ENCODE results near the gene ZNF789. TPM values are rescaled to one million over a fixed set of nuclear protein-coding genes. Genes with fewer than 3 reads are reported as not detected.

Gene ZNF789
- total RNA-seq, 1 donor from 2014 or later: 20.8 TPM

GRCh38 chr7:99457050-99457649, 15.5 kb upstream of the ZNF789 start:
- no peak for DNase-seq (ENCODE audit: low spot score in 2 of 2)

GRCh38 chr7:99457650-99458493, 14.8 kb upstream of the ZNF789 start:
- DNase-seq (ENCODE audit: low spot score in 2 of 2) (no peak), FAIRE-seq (no peak)

More at GRCh38 chr7:99457050-99457649, 15.5 kb upstream of the ZNF789 start:
- FAIRE-seq: no peak

DNA sequence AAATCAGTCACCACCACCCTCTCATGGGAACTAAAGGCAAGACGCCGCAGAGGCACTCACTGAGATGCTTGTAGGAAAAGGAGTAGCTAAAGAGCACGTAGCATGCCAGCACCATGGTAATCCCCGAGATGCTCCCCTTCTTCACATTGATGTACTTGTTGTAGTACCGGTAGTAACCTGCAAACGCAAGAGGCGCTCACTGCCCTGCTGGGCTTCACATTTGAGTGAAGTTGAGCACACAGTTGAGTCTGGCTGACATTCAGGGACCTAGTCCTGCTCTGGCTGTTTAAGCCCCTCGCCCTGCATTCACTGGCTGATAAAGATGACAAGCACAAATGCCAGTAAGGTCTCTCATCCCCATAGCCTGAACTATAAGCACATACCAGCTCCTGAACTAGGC, 13.6 kb upstream of the ZNF789 start:
- DNase-seq (ENCODE audit: low spot score in 2 of 2): no peak

GRCh38 chr7:99460651-99461050, 12.0 kb upstream of the ZNF789 start:
- no peak for DNase-seq (ENCODE audit: low spot score in 2 of 2)
- FAIRE-seq: no peak

More for the DNA sequence above, 13.6 kb upstream of the ZNF789 start:
- FAIRE-seq: no peak

- FAIRE-seq (no peak), DNase-seq (ENCODE audit: low spot score in 2 of 2) (no peak)
Measured at GRCh38 chr7:99461221-99461620, 11.5 kb upstream of the ZNF789 start.

DNA sequence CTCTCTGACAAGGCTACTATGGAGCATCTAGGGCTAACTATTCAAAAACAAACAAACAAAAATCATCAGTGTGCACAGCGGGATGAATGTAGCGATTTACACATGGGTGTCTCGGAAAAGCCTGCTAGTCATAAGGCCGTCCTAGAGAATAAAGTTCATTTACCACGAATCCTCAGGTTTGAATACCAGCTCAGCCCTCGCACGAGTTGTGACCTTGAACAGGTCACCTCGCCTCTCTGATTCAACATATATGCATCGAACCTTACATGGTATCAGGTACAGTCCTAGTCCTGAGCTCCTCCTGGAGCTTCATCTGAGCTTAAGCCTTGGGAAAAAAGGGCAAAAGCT, 7.3 kb upstream of the ZNF789 start:
- FAIRE-seq (no peak), DNase-seq (ENCODE audit: low spot score in 2 of 2) (no peak)

GRCh38 chr7:99468336-99468918, 4.3 kb upstream of the ZNF789 start:
- DNase-seq (ENCODE audit: low spot score in 2 of 2) (no peak), FAIRE-seq (no peak)

DNA sequence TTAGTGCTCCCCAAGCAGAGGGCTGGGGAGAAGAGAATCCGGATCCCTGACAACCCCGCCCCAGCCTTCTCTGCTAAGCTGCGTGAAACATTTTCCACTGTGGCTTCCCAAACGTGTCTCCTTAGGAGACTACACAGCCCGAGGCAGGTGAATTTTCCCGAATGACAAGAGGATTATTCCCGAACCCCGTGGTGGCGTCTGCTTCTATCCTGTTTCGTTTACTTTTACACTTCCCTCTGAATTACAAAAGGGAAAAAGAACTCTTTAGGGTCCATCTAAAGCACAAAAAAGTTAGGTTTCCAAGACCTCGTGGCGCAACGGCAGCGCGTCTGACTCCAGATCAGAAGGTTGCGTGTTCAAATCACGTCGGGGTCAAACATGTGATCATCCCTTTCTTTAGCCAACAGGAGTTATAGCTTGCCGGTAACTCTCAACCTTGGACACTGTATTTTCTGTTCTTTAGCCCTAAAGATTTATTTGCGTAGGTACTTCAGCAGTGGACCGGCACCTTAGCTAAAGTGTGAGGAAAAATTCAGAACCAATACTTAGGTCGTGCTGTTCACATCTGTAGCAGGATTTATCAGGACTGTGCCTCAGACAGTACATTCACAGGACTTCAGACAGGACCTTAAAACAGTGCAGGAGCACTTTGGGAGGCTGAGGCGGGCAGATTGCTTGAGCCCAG, 3.2 kb upstream of the ZNF789 start:
- no peak for FAIRE-seq

DNA sequence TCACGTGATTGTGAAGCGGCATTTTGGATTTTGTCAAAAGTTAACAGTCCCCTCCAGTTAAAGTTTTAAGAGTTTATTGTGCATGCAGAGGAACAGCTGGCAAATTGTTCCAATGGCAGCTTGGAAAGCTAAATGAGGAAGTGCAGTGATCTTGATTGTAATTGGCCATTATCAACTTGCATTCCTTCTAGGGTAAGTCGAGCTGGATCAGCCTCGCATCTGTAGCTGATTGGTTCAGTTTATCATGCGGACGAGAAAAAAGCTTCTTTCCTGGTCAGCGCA, 566 bp downstream of the ZNF789 start:
- FAIRE-seq (no peak), DNase-seq (ENCODE audit: low spot score in 2 of 2) (peak in 1 of 2 donors; percentile 58)

More for the DNA sequence above, 3.2 kb upstream of the ZNF789 start:
- DNase-seq (ENCODE audit: low spot score in 2 of 2): no peak

GRCh38 chr7:99476107-99476506, 3.4 kb downstream of the ZNF789 start:
- DNase-seq (ENCODE audit: low spot score in 2 of 2) (no peak), FAIRE-seq (no peak)

GRCh38 chr7:99478464-99479440, 6.1 kb downstream of the ZNF789 start:
- no peak for DNase-seq (ENCODE audit: low spot score in 2 of 2)
- FAIRE-seq: no peak

DNA sequence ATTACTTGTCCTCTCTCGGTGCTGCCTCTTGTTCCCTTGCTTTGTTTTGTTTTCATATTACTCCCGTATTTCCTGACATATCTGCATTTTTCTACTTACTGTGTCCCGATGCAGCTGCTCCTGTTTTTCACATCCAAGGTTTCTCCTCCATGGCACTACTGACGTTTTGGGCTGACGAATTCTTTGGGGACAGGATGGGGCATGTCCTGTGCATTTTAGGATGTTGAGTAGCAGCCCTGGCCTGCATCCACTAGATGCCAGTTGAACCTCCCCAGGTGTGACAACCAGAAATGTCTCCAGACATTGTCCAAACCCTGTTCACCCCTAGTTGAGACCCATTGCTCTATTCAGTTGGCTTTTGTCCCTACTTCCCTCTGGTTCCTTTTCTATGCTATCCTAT, 12.4 kb downstream of the ZNF789 start:
- FAIRE-seq (no peak), DNase-seq (ENCODE audit: low spot score in 2 of 2) (no peak)

- DNase-seq (ENCODE audit: low spot score in 2 of 2): no peak
- no peak for FAIRE-seq
Measured at GRCh38 chr7:99489235-99489634, 16.5 kb downstream of the ZNF789 start.

DNA sequence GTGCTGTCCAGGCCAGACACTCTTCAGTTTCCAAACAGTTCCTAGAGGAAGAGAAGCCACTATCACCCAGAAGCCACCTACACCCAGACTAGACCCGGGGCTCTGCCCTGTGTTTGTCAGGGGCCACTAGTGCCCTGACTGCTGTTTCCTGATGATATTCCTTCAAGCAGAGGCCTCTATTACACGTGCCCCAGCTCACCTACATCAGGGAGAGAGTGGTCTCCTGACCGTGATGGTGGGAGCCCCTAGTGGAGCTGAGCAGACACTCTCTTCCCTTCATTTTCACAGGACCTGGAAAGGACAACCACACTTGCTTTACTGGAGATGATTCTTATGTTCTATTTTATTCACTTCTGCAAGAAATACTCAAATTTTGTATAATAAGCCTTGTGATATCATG, 18.2 kb downstream of the ZNF789 start:
- FAIRE-seq (no peak), DNase-seq (ENCODE audit: low spot score in 2 of 2) (no peak)

DNA sequence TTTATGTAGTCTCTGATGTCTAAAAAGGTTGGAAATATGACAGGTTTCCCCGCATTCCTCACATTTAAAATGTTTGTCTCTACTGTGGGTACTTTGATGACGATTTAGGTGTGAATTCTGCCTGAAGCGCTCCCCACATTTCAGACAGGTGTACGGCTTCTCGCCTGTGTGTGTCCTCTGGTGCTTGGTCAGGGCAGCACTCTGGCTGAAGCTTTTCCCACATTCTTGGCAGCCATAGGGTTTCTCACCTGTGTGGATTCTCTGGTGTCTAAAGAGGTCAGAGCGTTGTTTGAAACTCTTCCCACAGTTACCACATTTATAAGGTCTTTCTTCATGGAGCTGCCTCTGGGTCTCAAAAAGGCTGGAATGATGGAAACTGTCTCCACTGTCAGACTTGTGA, 21.1 kb downstream of the ZNF789 start:
- DNase-seq (ENCODE audit: low spot score in 2 of 2) (no peak), FAIRE-seq (no peak)

DNA sequence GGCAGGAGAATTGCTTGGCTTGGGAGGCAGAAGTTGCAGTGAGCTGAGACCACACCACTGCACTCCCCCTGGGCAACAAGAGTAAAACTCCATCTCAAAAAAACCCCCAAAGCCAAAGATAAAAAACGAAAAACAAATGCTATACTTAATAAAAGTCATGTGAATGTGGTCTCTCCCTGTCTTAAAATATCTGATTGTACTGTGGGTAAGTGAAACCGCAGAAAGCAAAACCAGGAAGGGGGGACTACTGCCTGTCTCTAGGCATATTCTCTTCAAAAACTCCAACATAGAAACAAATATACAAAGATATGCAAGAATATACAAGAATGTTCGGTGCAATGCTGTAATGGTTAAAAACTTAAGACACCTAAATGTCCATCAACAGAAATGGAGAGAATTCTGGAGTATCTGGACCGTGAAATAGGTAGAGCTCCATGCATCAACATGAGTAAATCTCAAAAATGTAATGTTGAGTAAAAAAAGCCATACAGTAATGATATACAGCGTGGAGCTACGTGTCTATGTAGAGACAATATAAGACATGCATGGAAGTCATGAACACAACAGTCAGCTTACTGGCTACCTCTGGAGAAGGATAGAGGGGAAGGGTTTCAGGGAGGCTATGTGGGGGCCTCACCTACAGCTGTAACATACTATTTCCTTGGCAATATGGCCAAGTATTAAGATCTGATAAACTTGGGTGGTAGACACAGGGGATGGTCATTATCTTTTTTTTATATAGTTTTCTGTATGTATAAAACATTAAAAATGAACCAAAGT, 25.3 kb downstream of the ZNF789 start:
- FAIRE-seq (no peak), DNase-seq (ENCODE audit: low spot score in 2 of 2) (no peak)

- DNase-seq (ENCODE audit: low spot score in 2 of 2): no peak
- no peak for FAIRE-seq
Measured at GRCh38 chr7:99498546-99498944, 25.9 kb downstream of the ZNF789 start.

GRCh38 chr7:99499371-99499720, 26.7 kb downstream of the ZNF789 start:
- DNase-seq (ENCODE audit: low spot score in 2 of 2): no peak
- no peak for FAIRE-seq
